Measurements from ENCODE around the gene INSIG2.

INSIG2 gene

DNA sequence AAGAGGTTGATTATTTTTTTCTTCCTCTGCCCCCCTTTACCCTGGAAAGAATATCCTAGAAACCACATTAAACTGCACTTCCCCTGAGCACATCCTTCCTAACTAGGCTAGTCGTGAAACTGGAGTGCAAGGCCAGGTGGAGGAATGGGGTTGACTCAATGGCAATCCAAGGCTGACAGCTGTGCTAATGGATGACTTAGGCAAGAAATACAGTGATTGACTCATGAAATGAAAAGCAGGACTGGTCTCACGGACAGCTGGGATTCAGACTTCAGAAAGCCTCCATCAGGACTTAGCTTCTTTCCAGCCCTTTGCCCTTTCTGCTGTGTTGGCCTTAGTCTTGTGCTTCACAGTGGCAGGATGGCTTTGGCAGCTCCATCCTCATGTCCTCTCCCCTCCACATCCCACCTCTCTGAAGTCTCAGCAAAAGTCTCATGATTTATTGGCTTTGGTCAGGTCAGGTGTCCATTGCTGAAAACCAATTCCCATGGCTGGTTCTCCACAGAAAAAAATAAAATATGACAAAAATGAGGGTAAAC is 33.8 kb downstream of the INSIG2 start:
- H3K4me2 ChIP-seq (ENCODE audit: low read length): no peak overlapping the region
- no peak overlapping the region for H3K9ac ChIP-seq (ENCODE audit: low read depth, low read length)
- no peaks in the 10 kb centered on the region for H3K9me3 ChIP-seq (replicated peaks; ENCODE audit: low read length)
- no peaks in the 10 kb centered on the region for H3K36me3 ChIP-seq (ENCODE audit: insufficient read depth, low read length)
- H3K4me3 ChIP-seq (ENCODE audit: low read length): no peak overlapping the region
- H3K4me1 ChIP-seq (ENCODE audit: control insufficient read depth, insufficient read depth, low read length): peaks cover 32% of the 10 kb centered on the region
- H3K27me3 ChIP-seq (ENCODE audit: control insufficient read depth, insufficient read depth, low read length): peaks cover 5% of the 10 kb centered on the region

DNA sequence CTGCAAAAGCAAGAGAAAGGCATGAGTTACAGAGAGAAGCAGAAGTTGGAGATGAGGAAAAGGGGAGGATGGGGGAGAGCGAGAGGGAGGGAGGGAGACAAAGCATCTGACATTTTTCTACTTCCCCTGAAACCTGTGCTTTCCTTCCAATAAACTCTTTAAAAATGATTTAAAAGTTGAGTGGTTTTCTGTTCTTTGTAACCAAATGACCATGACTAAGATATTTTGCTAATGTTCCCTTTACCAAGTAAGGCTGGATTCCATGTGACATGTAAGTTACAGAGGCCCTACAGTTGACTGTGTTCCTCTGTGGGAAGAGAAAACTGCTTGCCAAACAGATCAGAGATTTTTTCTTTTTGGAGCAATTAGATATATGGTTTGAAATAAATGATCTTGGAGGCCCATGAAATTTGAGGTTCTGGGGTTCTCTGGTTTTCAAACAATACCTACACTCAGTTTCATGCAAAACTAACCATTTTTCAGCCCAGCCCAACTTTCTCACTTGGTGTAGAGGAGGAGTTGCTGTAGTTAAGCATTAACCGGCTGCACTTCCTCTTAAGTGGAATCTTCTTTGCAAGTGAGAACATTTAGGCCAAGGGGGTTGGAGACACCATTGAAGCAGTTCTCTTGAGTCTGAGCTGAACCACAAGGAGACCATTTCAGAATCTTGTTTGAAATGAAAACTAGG is 34.5 kb downstream of the INSIG2 start:
- H3K4me3 ChIP-seq (ENCODE audit: low read length): no peak overlapping the region
- peaks cover 32% of the 10 kb centered on the region for H3K4me1 ChIP-seq (ENCODE audit: control insufficient read depth, insufficient read depth, low read length)
- no peaks in the 10 kb centered on the region for H3K9me3 ChIP-seq (replicated peaks; ENCODE audit: low read length)
- no peak overlapping the region for H3K9ac ChIP-seq (ENCODE audit: low read depth, low read length)
- peaks cover 5% of the 10 kb centered on the region for H3K27me3 ChIP-seq (ENCODE audit: control insufficient read depth, insufficient read depth, low read length)
- no peak overlapping the region for H3K4me2 ChIP-seq (ENCODE audit: low read length)
- no peaks in the 10 kb centered on the region for H3K36me3 ChIP-seq (ENCODE audit: insufficient read depth, low read length)

DNA sequence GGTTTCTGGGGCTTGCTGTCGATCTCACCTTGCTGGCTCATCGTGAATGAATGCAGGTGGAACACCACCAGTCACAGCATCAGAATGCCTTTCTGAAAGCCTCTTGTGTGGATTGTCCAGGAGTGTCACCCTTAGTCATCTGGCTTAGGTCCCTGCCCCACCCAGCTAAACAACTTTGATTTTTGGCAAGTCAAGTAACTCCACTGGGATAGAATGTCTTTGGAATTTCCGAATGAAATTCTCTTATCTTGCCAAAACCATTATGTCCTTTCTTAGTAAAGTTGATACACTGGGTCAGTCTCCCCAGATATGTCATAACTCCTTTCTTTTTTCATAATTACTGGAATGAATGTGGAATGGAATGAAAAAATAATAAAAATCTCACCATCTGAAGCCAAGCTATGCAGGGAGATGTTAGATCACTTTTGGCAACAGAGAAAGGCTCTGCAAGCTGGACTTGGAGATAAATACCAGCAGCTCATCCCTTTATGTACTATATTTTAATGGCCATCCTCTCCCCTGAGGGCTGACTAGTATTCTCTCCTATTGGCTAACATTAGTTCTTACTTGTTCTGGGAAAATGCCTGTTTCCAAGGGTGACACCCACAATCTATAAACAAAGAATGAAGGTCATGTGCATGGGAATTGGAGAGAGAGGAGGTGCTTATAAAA is 35.4 kb downstream of the INSIG2 start:
- no peaks in the 10 kb centered on the region for H3K9me3 ChIP-seq (replicated peaks; ENCODE audit: low read length)
- H3K36me3 ChIP-seq (ENCODE audit: insufficient read depth, low read length): no peaks in the 10 kb centered on the region
- H3K4me3 ChIP-seq (ENCODE audit: low read length): no peak overlapping the region
- peaks cover 5% of the 10 kb centered on the region for H3K27me3 ChIP-seq (ENCODE audit: control insufficient read depth, insufficient read depth, low read length)
- peak overlapping the region; percentile 13 for H3K4me2 ChIP-seq (ENCODE audit: low read length)
- H3K4me1 ChIP-seq (ENCODE audit: control insufficient read depth, insufficient read depth, low read length): peaks cover 32% of the 10 kb centered on the region
- no peak overlapping the region for H3K9ac ChIP-seq (ENCODE audit: low read depth, low read length)

GRCh38 chr2:118124288-118124891 is 36.1 kb downstream of the INSIG2 start:
- Histone ChIP-seq H3K4me2 (ENCODE audit: low read length) (no peak overlapping the region), H3K9ac (ENCODE audit: low read depth, low read length) (peak overlapping the region; percentile 13), H3K27me3 (ENCODE audit: control insufficient read depth, insufficient read depth, low read length) (peaks cover 9% of the 10 kb centered on the region), H3K36me3 (ENCODE audit: insufficient read depth, low read length) (no peaks in the 10 kb centered on the region), H3K4me1 (ENCODE audit: control insufficient read depth, insufficient read depth, low read length) (peaks cover 31% of the 10 kb centered on the region), H3K4me3 (ENCODE audit: low read length) (no peak overlapping the region), H3K9me3 (replicated peaks; ENCODE audit: low read length) (no peaks in the 10 kb centered on the region)

DNA sequence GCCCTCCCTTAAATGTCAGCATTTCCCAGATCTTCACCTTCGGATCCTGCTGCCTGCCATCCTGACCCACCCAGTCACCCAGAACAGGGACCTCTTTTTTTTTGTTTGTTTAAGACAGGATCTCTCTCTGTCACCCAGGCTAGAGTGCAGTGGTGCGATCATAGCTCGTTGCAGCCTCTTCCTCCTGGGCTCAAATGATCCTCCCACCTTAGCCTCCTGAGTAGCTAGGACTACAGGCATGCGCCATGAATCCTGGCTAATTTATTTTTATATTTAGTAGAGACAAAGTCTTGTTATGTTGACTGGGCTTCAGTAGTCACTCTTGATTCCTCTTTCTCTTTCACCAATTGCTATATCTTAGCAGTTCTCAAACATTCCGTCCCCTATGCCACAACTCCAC is 39.0 kb downstream of the INSIG2 start:
- no peak overlapping the region for H3K4me2 ChIP-seq (ENCODE audit: low read length)
- no peak overlapping the region for H3K4me3 ChIP-seq (ENCODE audit: low read length)
- no peaks in the 10 kb centered on the region for H3K9me3 ChIP-seq (replicated peaks; ENCODE audit: low read length)
- no peaks in the 10 kb centered on the region for H3K36me3 ChIP-seq (ENCODE audit: insufficient read depth, low read length)
- peaks cover 9% of the 10 kb centered on the region for H3K27me3 ChIP-seq (ENCODE audit: control insufficient read depth, insufficient read depth, low read length)
- H3K9ac ChIP-seq (ENCODE audit: low read depth, low read length): no peak overlapping the region
- peaks cover 23% of the 10 kb centered on the region for H3K4me1 ChIP-seq (ENCODE audit: control insufficient read depth, insufficient read depth, low read length)

DNA sequence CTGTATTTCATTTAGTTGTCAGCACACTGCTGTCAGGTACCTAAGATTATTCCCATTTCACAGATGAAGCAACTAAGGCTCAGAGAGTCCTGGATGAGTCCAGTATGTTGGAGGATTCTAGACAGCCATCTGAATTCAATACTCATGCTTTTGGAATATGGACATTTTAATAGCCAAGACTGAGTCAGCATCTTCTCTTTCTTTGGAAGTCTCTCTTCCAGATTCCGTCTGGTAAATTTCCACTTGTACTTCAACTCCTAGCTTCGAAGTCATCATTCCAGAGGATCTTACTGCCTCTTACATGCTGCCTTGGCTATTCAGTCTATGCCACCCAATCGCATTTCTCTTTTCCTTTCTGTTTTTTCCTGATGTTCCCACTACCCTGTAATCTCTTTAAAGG is 40.6 kb downstream of the INSIG2 start:
- H3K9me3 ChIP-seq (replicated peaks; ENCODE audit: low read length): no peaks in the 10 kb centered on the region
- H3K4me3 ChIP-seq (ENCODE audit: low read length): no peak overlapping the region
- no peaks in the 10 kb centered on the region for H3K36me3 ChIP-seq (ENCODE audit: insufficient read depth, low read length)
- H3K27me3 ChIP-seq (ENCODE audit: control insufficient read depth, insufficient read depth, low read length): peaks cover 9% of the 10 kb centered on the region
- peaks cover 7% of the 10 kb centered on the region for H3K4me1 ChIP-seq (ENCODE audit: control insufficient read depth, insufficient read depth, low read length)
- H3K4me2 ChIP-seq (ENCODE audit: low read length): no peak overlapping the region
- H3K9ac ChIP-seq (ENCODE audit: low read depth, low read length): no peak overlapping the region

DNA sequence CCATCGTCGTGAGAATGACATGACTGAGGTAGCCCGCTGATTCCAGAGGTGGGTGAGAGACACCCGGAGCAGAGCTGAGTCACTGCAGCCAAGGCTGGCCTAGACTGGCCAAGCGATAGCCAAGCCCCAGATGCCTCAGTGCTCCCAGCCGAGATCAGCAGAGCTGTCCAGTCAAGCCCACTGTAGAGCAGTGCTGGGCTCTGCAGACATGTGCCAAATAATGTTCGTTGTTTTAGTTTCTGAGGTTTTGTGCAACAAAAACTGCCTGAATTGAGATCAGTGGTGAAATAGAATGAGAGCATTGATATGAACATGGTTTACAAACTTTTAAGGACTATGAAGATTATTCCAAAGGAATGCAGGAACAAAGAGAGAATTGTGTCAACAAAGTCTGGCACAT is 42.1 kb downstream of the INSIG2 start:
- Histone ChIP-seq H3K9me3 (replicated peaks; ENCODE audit: low read length) (no peaks in the 10 kb centered on the region), H3K4me1 (ENCODE audit: control insufficient read depth, insufficient read depth, low read length) (no peaks in the 10 kb centered on the region)

DNA sequence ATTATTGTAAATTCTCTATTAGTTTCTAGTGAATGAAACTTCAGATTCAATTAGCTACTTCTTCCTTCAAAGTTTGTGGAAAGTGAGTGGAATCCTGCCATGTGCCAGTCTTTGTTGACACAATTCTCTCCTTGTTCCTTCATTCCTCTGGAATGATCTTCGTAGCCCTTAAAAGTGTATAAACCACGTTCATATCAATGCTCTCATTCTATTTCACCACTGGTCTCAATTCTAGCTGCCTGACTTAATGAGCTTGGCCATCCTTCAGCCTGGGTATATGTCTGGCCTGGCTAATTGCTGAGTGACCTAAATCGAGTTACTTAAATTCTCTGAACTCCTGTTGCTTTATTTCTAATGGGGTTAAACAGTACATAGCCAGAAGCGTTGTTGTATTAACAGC is 43.5 kb downstream of the INSIG2 start:
- H3K27me3 ChIP-seq (ENCODE audit: control insufficient read depth, insufficient read depth, low read length): peaks cover 4% of the 10 kb centered on the region
- H3K9ac ChIP-seq (ENCODE audit: low read depth, low read length): no peak overlapping the region
- H3K9me3 ChIP-seq (replicated peaks; ENCODE audit: low read length): no peaks in the 10 kb centered on the region

More for the DNA sequence above, 42.1 kb downstream of the INSIG2 start:
- Histone ChIP-seq H3K27me3 (ENCODE audit: control insufficient read depth, insufficient read depth, low read length) (peaks cover 8% of the 10 kb centered on the region), H3K4me3 (ENCODE audit: low read length) (no peak overlapping the region), H3K36me3 (ENCODE audit: insufficient read depth, low read length) (no peaks in the 10 kb centered on the region), H3K4me2 (ENCODE audit: low read length) (no peak overlapping the region), H3K9ac (ENCODE audit: low read depth, low read length) (no peak overlapping the region)

GRCh38 chr2:118133916-118134315 is 45.6 kb downstream of the INSIG2 start:
- no peaks in the 10 kb centered on the region for H3K4me1 ChIP-seq (ENCODE audit: control insufficient read depth, insufficient read depth, low read length)
- H3K4me3 ChIP-seq (ENCODE audit: low read length): no peak overlapping the region
- peaks cover 3% of the 10 kb centered on the region for H3K27me3 ChIP-seq (ENCODE audit: control insufficient read depth, insufficient read depth, low read length)
- H3K4me2 ChIP-seq (ENCODE audit: low read length): no peak overlapping the region
- H3K9me3 ChIP-seq (replicated peaks; ENCODE audit: low read length): no peaks in the 10 kb centered on the region
- no peak overlapping the region for H3K9ac ChIP-seq (ENCODE audit: low read depth, low read length)
- H3K36me3 ChIP-seq (ENCODE audit: insufficient read depth, low read length): no peaks in the 10 kb centered on the region

More for the DNA sequence above, 43.5 kb downstream of the INSIG2 start:
- Histone ChIP-seq H3K4me3 (ENCODE audit: low read length) (no peak overlapping the region), H3K4me1 (ENCODE audit: control insufficient read depth, insufficient read depth, low read length) (no peaks in the 10 kb centered on the region), H3K4me2 (ENCODE audit: low read length) (no peak overlapping the region), H3K36me3 (ENCODE audit: insufficient read depth, low read length) (no peaks in the 10 kb centered on the region)

GRCh38 chr2:118134650-118135049 is 46.4 kb downstream of the INSIG2 start:
- H3K4me1 ChIP-seq (ENCODE audit: control insufficient read depth, insufficient read depth, low read length): no peaks in the 10 kb centered on the region

DNA sequence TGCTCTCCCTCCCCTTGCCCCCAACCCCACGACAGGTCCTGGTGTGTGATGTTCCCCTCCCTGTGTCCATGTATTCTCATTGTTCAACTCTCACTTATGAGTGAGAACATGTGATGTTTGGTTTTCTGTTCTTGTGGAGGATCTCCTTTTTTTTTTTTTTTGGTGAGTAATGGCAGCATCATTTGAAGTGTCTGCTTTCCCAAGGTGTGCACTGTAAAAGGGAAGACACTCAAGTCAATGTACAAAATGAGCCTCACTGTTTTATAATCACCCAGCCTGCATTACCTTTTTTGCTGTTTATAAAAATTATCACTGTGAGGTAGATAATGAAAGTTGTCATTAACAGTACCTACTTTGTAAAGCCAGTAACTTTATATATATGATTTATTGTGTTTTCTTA is 56.9 kb downstream of the INSIG2 start:
- no peak overlapping the region for H3K4me3 ChIP-seq (ENCODE audit: low read length)
- H3K4me2 ChIP-seq (ENCODE audit: low read length): no peak overlapping the region
- no peaks in the 10 kb centered on the region for H3K4me1 ChIP-seq (ENCODE audit: control insufficient read depth, insufficient read depth, low read length)
- H3K9ac ChIP-seq (ENCODE audit: low read depth, low read length): no peak overlapping the region
- H3K36me3 ChIP-seq (ENCODE audit: insufficient read depth, low read length): no peaks in the 10 kb centered on the region
- H3K27me3 ChIP-seq (ENCODE audit: control insufficient read depth, insufficient read depth, low read length): peaks cover 15% of the 10 kb centered on the region
- H3K9me3 ChIP-seq (replicated peaks; ENCODE audit: low read length): no peaks in the 10 kb centered on the region

More at GRCh38 chr2:118134650-118135049, 46.4 kb downstream of the INSIG2 start:
- H3K4me3 ChIP-seq (ENCODE audit: low read length): no peak overlapping the region
- H3K36me3 ChIP-seq (ENCODE audit: insufficient read depth, low read length): no peaks in the 10 kb centered on the region
- H3K4me2 ChIP-seq (ENCODE audit: low read length): no peak overlapping the region
- H3K27me3 ChIP-seq (ENCODE audit: control insufficient read depth, insufficient read depth, low read length): no peaks in the 10 kb centered on the region
- no peak overlapping the region for H3K9ac ChIP-seq (ENCODE audit: low read depth, low read length)
- no peaks in the 10 kb centered on the region for H3K9me3 ChIP-seq (replicated peaks; ENCODE audit: low read length)

All from skeletal muscle satellite cell (primary cell).